Measurements from ENCODE around the gene VPS52. TPM values are rescaled to one million over a fixed set of nuclear protein-coding genes. Genes with fewer than 3 reads are reported as not detected.
A peak's percentile ranks its signal among the peaks of the same experiment; 100 is the strongest.

The VPS52 gene
- total and polyA plus RNA-seq, 2 experiments from 2014 or later, result 37.1 to 64.8 TPM

- no peaks in the 10 kb centered on the region for H3K9me3 ChIP-seq (ENCODE audit: low read depth)
- TF ChIP-seq CTCF (IDR thresholded peaks at IDR 0.05; ENCODE audit: low read depth, low read length), result no peak
- H3K27me3 ChIP-seq, result no peaks in the 10 kb centered on the region
- no peak overlapping the region for H3K4me3 ChIP-seq
- DNase-seq (ENCODE audit: low read depth in 1 of 2, low spot score in 1 of 2), result no peak
- no peaks in the 10 kb centered on the region for H3K36me3 ChIP-seq
- no peak overlapping the region for H3K27ac ChIP-seq
- peaks cover 16% of the 10 kb centered on the region for H3K4me1 ChIP-seq (ENCODE audit: low read depth)
Measured at GRCh38 chr6:33211666-33212422, 59.8 kb downstream of the VPS52 start.

DNA sequence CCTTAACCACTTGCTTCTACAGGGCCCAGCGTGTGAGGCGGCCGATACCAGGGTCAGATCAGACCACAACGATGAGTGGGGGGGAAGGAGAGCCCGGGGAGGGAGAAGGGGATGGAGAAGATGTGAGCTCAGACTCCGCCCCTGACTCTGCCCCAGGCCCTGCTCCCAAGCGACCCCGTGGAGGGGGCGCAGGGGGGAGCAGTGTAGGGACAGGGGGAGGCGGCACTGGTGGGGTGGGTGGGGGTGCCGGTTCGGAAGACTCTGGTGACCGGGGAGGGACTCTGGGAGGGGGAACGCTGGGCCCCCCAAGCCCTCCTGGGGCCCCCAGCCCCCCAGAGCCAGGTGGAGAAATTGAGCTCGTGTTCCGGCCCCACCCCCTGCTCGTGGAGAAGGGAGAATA lies 60.5 kb downstream of the VPS52 start:
- H3K4me3 ChIP-seq, result no peak overlapping the region
- no peaks in the 10 kb centered on the region for H3K9me3 ChIP-seq (ENCODE audit: low read depth)
- peaks cover 18% of the 10 kb centered on the region for H3K4me1 ChIP-seq (ENCODE audit: low read depth)
- no peaks in the 10 kb centered on the region for H3K27me3 ChIP-seq
- no peak overlapping the region for H3K27ac ChIP-seq
- no peak for TF ChIP-seq CTCF (IDR thresholded peaks at IDR 0.05; ENCODE audit: low read depth, low read length)
- DNase-seq (ENCODE audit: low read depth in 1 of 2, low spot score in 1 of 2), result no peak
- no peaks in the 10 kb centered on the region for H3K36me3 ChIP-seq

DNA sequence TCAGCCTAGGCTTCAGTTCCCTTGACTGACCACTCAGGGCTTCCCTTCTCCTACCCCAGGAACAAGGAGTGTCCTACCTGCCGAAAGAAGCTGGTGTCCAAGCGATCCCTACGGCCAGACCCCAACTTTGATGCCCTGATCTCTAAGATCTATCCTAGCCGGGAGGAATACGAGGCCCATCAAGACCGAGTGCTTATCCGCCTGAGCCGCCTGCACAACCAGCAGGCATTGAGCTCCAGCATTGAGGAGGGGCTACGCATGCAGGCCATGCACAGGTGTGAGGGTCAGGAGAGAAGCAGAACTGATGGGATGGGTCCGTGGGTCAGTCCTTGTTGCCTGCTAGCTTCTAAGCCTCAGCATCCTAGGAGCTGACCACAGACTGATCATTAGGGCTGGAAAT lies 61.8 kb downstream of the VPS52 start:
- no peaks in the 10 kb centered on the region for H3K27me3 ChIP-seq
- no peak for TF ChIP-seq CTCF (IDR thresholded peaks at IDR 0.05; ENCODE audit: low read depth, low read length)

DNA sequence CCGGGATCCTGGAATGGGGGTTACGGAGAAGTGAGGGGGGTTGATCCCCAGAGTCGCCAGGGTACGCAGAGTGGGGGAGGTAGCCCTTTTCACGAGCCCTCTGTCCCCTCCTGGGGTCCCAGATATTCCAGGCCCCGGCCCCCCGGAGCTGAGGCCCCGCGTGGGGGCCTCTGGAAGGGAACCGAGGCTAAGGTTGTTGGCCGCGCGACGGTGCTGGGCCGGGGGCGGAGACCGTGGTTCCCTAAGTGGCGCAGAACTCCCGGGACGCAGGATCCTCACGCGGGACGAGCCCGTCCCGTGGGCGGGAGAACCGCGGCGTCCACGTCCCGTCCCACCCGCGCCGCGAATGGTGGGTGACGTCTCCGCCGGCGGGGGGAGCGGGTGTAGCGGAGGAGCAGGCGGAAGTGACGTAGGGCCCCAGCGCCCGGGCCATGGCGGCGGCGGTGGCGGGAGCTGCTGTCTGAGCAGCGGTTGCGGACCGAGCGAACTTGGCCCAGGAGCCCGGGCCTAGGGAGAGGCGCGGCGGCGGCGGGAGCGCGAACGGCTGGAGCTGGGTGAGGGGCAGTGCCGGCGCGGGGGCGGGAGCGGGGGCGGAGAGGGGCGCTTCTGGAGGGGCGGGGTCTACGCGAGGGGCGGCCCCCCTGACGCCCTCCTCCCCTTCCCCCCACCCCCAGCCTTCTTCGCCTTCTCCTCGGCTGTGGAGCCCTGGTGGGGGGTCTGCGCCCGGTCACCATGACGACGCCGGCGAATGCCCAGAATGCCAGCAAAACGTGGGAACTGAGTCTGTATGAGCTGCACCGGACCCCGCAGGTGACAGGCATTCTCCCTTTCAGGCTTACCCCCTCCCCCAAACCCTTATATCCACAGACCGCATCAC lies 63.3 kb downstream of the VPS52 start, which contains the start of gene RING1:
TSS of gene RING1 (plus strand) at position 410 of the 877 bp plus-strand sequence. CDS start at position 733, 323 bp downstream.
- no peak for TF ChIP-seq CTCF (IDR thresholded peaks at IDR 0.05; ENCODE audit: low read depth, low read length)

More for the DNA sequence above, 61.8 kb downstream of the VPS52 start:
- Histone ChIP-seq H3K36me3 (no peaks in the 10 kb centered on the region), H3K4me3 (no peak overlapping the region), H3K4me1 (ENCODE audit: low read depth) (peaks cover 9% of the 10 kb centered on the region), H3K27ac (no peak overlapping the region), H3K9me3 (ENCODE audit: low read depth) (no peaks in the 10 kb centered on the region)
- no peak for DNase-seq (ENCODE audit: low read depth in 1 of 2, low spot score in 1 of 2)

GRCh38 chr6:33207552-33208090 lies 64.1 kb downstream of the VPS52 start:
- H3K4me1 ChIP-seq (ENCODE audit: low read depth), result peaks cover 10% of the 10 kb centered on the region
- no peaks in the 10 kb centered on the region for H3K9me3 ChIP-seq (ENCODE audit: low read depth)
- H3K27me3 ChIP-seq, result no peaks in the 10 kb centered on the region
- peak; percentile 63 to 69 for DNase-seq (ENCODE audit: low read depth in 1 of 2, low spot score in 1 of 2)
- peaks cover 8% of the 10 kb centered on the region for H3K36me3 ChIP-seq
- peak overlapping the region; percentile 73 for H3K27ac ChIP-seq
- H3K4me3 ChIP-seq, result peak overlapping the region; percentile 72
- TF ChIP-seq CTCF (IDR thresholded peaks at IDR 0.05; ENCODE audit: low read depth, low read length), result no peak

More for the DNA sequence above, 63.3 kb downstream of the VPS52 start, which contains the start of gene RING1:
- peak; percentile 84 to 85 for DNase-seq (ENCODE audit: low read depth in 1 of 2, low spot score in 1 of 2)
- Histone ChIP-seq H3K4me1 (ENCODE audit: low read depth) (peaks cover 12% of the 10 kb centered on the region), H3K4me3 (peak within 1 kb of the TSS; percentile 72), H3K36me3 (peaks cover 1% of the 10 kb centered on the region), H3K27me3 (no peaks in the 10 kb centered on the region), H3K9me3 (ENCODE audit: low read depth) (no peaks in the 10 kb centered on the region), H3K27ac (peak within 1 kb of the TSS; percentile 73)
